HPDE6-E6E7 (cell line): ENCODE measurements around the gene BACE1.
"Not testable (repeated sequence)": the region's sequence is repeated elsewhere in the genome, so short reads cannot be mapped to it uniquely, and the experiment has no call there.

Experiments
- DNase-seq: peaks from one replicate; pipeline ENCODE4 v3.0.0; 2011; ENCODE audit warnings: missing footprints; ENCODE audit errors: extremely low spot score

Gene BACE1

GRCh38 chr11:117278347-117278746 lies 37.7 kb downstream of the BACE1 start:
- no peak for DNase-seq

- no peak for DNase-seq
These were observed 42.3 kb downstream of the BACE1 start for GRCh38 chr11:117273550-117274289.

DNA sequence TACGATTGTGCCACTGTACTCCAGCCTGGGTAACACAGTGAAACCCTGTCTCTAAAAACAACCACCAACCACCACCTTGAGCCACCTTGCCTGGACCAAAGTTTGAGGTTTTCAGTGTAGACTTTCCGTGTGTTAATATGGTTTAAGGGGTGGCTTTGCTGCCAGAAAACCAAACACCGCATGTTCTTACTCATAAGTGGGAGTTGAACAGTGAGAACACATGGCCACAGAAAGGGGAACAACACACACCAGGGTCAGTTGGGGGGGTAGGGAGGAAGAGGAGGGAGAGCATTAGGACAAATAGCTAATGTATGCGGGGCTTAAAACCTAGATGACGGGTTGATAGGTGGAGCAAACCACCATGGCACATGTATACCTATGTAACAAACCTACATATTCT lies 43.9 kb downstream of the BACE1 start:
- DNase-seq: not testable (repeated sequence)

GRCh38 chr11:117271208-117271607 lies 44.8 kb downstream of the BACE1 start:
- DNase-seq: no peak

DNA sequence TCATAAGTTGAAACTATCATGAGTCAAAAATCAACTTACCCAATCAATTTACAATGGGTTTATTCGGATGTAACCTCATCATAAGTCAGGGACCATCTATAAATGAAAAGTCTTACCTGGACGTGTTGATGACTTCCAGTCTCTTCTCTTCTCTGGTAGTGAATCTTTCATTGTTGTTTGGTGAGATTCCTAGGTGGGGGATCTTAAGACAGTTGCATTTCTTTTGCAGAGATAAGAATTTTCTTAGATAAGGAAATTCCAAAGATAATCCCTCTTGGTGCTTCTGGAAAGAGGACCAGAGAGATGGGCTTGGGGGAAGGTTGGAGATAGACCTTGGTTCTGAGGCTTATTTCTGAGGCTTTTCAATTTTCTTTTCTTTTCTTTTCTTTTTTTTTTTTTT lies 46.2 kb downstream of the BACE1 start:
- DNase-seq: no peak

- DNase-seq: no peak
These were observed 50.3 kb downstream of the BACE1 start for GRCh38 chr11:117265745-117266144.

DNA sequence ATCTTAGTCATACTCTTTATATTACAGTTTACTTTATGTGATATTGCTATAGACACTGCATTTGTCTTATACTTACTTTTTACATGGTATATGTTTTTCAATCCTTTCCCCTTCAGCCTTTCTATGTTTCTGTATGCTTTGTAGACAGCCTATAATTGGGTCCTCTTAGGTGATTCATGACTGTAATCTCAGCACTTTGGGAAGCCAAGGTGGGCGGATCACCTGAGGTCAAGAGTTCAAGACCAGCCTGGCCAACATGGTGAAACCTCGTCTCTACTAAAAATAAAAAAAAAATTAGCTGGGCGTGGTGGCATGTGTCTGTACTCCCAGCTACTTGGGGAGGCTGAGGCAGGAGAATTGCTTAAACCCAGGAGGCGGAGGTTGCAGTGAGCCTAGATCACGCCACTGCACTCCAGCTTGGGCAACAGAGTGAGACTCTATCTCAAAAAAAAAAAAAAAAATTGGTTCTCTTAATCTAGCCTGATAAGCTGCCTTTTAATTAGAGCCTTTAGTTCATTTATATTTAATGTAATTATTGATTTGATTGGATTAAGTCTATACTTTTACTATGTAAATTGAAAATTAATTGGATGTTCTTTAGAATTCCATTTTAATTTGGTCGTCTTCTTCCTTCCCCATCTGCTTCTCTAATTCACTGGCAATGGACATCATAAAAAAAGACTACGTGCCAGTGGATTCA lies 51.3 kb downstream of the BACE1 start:
- not testable (repeated sequence) for DNase-seq

DNA sequence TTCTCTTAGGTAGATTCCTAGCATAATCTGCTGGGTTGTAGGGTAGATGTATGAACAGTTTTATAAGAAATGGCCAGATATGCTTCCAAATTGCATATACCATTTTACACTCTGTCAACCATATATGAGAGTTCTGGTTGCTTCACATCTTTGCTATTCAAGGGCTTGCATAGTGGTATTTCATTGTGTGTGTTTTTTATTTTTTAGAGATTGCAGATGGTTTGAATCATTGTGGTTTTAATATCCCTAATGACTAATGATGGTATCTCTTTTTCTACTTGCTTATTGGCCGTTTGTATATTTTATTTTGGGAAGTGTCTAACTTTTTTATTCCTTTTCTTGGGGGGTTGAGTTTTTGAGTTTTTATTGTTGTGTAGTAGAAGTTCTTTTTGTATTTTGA lies 56.6 kb downstream of the BACE1 start:
- DNase-seq: no peak

DNA sequence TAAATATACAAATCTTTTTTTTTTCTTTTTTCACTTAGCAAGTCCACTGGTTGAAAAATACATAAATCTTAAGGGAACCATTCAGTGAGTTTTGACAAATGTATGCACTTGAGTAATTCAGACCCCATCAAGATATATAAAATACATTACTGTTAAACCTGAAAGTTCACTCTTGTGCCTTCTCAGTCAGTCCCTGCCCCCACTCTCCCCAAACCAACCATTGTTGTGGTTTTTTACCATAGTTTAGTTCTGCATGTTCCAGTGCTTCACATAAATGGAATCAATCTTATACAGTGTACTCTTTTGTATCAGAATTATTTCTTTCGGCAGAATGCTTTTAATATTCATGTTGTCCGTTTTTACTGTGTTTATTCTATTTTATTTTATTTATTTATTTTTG lies 57.5 kb downstream of the BACE1 start:
- DNase-seq: no peak

GRCh38 chr11:117256573-117256972 lies 59.5 kb downstream of the BACE1 start:
- DNase-seq: no peak

GRCh38 chr11:117255966-117256365 lies 60.1 kb downstream of the BACE1 start:
- peak; percentile 40 for DNase-seq

DNA sequence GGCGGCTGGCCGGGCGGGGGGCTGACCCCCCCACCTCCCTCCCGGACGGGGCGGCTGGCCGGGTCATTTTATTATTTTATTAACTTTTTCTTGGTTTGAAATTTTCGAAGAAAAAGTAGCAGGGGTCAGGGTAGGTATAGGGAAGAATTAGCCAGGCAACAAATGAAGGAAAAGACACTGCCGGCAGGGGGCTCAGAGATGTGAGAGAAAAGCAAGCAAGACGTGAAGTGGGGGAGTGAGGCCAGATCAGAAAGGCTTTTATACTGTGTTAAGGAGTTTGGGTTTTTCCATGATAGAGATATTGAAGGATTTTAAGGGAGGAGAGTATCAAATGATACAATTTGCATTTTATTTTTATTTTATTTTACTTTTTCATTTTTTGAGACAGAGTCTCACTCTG lies 64.5 kb downstream of the BACE1 start:
- DNase-seq: no peak

- DNase-seq: no peak
These were observed 66.5 kb downstream of the BACE1 start for GRCh38 chr11:117249571-117249970.

DNA sequence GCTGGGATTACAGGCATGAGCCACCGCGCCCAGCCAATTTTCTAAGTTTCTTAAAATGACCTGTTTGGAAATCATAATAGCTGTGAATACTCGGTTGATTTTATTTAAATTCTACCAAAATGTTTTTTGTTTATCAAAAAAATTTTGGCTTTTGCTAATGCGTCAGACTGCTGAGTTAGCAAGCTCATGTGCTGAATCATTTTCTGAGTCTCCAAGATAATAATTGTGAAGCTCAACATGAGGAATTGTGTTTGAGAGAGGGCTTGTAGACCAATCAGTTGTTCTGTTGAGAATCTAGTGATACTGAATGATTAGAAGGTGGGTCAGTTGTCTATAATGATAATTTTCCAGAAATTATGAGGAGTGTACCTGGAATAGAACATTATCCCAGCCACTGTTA lies 67.7 kb downstream of the BACE1 start:
- no peak for DNase-seq

- peak; percentile 79 for DNase-seq
These were observed 76.8 kb downstream of the BACE1 start for GRCh38 chr11:117239295-117239694.

GRCh38 chr11:117238221-117238620 lies 77.8 kb downstream of the BACE1 start:
- DNase-seq: no peak
